Raji (cell line): ENCODE results near the gene ISG15.

Source experiments
- POLR2A ChIP-seq: IDR thresholded peaks from 2 replicates; pipeline ENCODE4 v1.6.1; 2011; ENCODE audit warnings: low read depth, low read length, control low read depth; ENCODE audit not compliant: insufficient read depth

The ISG15 gene

GRCh38 chr1:1013105-1013921 lies at the start of gene ISG15:
Gene ISG15, plus strand, starts transcription at chr1:1013497. Its CDS starts 77 bp downstream, at chr1:1013574.
- peak; percentile 98 for TF ChIP-seq POLR2A

GRCh38 chr1:963746-964525 lies 49.4 kb upstream of the ISG15 start:
- no peak for TF ChIP-seq POLR2A

- TF ChIP-seq POLR2A, result no peak
Observed at GRCh38 chr1:964691-965525, 48.4 kb upstream of the ISG15 start.

GRCh38 chr1:965526-966134 lies 47.7 kb upstream of the ISG15 start:
- no peak for TF ChIP-seq POLR2A

- TF ChIP-seq POLR2A, result 0 out of 2 replicates have a peak, but pooled peaks have one; percentile 17
Observed at GRCh38 chr1:966135-966703, 47.1 kb upstream of the ISG15 start, which contains the start of gene PLEKHN1. Gene PLEKHN1, plus strand, starts transcription at chr1:966482. Its CDS starts 50 bp downstream, at chr1:966532.

- TF ChIP-seq POLR2A, result no peak
Observed at GRCh38 chr1:966704-967300, 46.5 kb upstream of the ISG15 start.

- no peak for TF ChIP-seq POLR2A
Observed at GRCh38 chr1:967466-968343, 45.6 kb upstream of the ISG15 start.

- TF ChIP-seq POLR2A, result no peak
Observed at GRCh38 chr1:969260-969855, 43.9 kb upstream of the ISG15 start.

- TF ChIP-seq POLR2A, result no peak
Observed at GRCh38 chr1:970242-970972, 42.9 kb upstream of the ISG15 start.

- TF ChIP-seq POLR2A, result no peak
Observed at GRCh38 chr1:970973-971730, 42.1 kb upstream of the ISG15 start.

- TF ChIP-seq POLR2A, result no peak
Observed at GRCh38 chr1:971751-972506, 41.4 kb upstream of the ISG15 start.
